GM18861 (cell line): ENCODE results near the gene TOP1.
"Not testable (repeated sequence)": the region's sequence is repeated elsewhere in the genome, so short reads cannot be mapped to it uniquely, and the experiment has no call there.

Experiments used
- ATAC-seq: cut with Tn5 transposase; IDR thresholded peaks from one replicate; pipeline ENCODE4 v1.9.1; 2021; ENCODE audit not compliant: unreplicated experiment

The TOP1 gene

GRCh38 chr20:41091927-41092326, 63.3 kb downstream of the TOP1 start:
- no peak for ATAC-seq

GRCh38 chr20:41094353-41095055, 65.9 kb downstream of the TOP1 start:
- ATAC-seq = no peak

GRCh38 chr20:41095110-41095969, 66.7 kb downstream of the TOP1 start:
- no peak for ATAC-seq

- ATAC-seq = no peak
Observed at GRCh38 chr20:41098703-41099250, 70.2 kb downstream of the TOP1 start.

GRCh38 chr20:41100001-41100480, 71.4 kb downstream of the TOP1 start:
- no peak for ATAC-seq

- ATAC-seq = no peak
Observed at GRCh38 chr20:41101660-41102059, 73.0 kb downstream of the TOP1 start.

- ATAC-seq = no peak
Observed at GRCh38 chr20:41108531-41108930, 79.9 kb downstream of the TOP1 start.

GRCh38 chr20:41110012-41110411, 81.4 kb downstream of the TOP1 start:
- no peak for ATAC-seq

GRCh38 chr20:41110930-41111577, 82.4 kb downstream of the TOP1 start:
- no peak for ATAC-seq

GRCh38 chr20:41111578-41111951, 82.9 kb downstream of the TOP1 start:
- ATAC-seq = no peak

- no peak for ATAC-seq
Observed at GRCh38 chr20:41116282-41116956, 87.8 kb downstream of the TOP1 start.

- ATAC-seq = not testable (repeated sequence)
Observed at GRCh38 chr20:41118159-41118558, 89.5 kb downstream of the TOP1 start.

- ATAC-seq = no peak
Observed at GRCh38 chr20:41118632-41119031, 90.0 kb downstream of the TOP1 start.

- no peak for ATAC-seq
Observed at GRCh38 chr20:41119614-41120561, 91.3 kb downstream of the TOP1 start.

- ATAC-seq = no peak
Observed at GRCh38 chr20:41121399-41121798, 92.8 kb downstream of the TOP1 start.

GRCh38 chr20:41123631-41124030, 95.0 kb downstream of the TOP1 start:
- no peak for ATAC-seq

- ATAC-seq = no peak
Observed at GRCh38 chr20:41124451-41125094, 96.0 kb downstream of the TOP1 start.

GRCh38 chr20:41125530-41126457, 97.2 kb downstream of the TOP1 start:
- no peak for ATAC-seq
